CD4-positive, alpha-beta memory T cell (primary cell): ENCODE measurements around the gene DNAJB9. TPM values are rescaled to one million over a fixed set of nuclear protein-coding genes. Genes with fewer than 3 reads are reported as not detected.
A peak's percentile ranks its signal among the peaks of the same experiment; 100 is the strongest.
"Not testable (repeated sequence)": the region's sequence is repeated elsewhere in the genome, so short reads cannot be mapped to it uniquely, and the experiment has no call there.

Experiments used
- CTCF ChIA-PET: fragments of 350-600 bp; sonication (Branson Sonifier 250); formaldehyde crosslinking; loops from one replicate; lab custom pipeline; 2021; ENCODE audit warnings: inconsistent platforms; ENCODE audit not compliant: partially characterized antibody; lab: Charles Lee
- POLR2A ChIA-PET: fragments of 350-600 bp; sonication (Branson Sonifier 250); formaldehyde crosslinking; loops from one replicate; lab custom pipeline; 2021; ENCODE audit not compliant: partially characterized antibody; lab: Charles Lee
- DNase-seq, 5 donors: peaks; one replicate each; pipeline versions ENCODE4 v3.0.0 to v3.0.0-alpha.2; 2020 to 2022; ENCODE audit warnings: mixed read lengths in 1 of 5
- H3K27ac ChIP-seq: one replicate; pipeline ENCODE4 v1.7.0; 2013; ENCODE audit warnings: low read depth, low read length
- H3K27me3 ChIP-seq: 2 replicates; pipeline ENCODE4 v1.7.0; 2013; ENCODE audit warnings: mild to moderate bottlenecking, low read length, moderate library complexity; ENCODE audit not compliant: insufficient read depth
- H3K36me3 ChIP-seq: 2 replicates; pipeline ENCODE4 v1.7.0; 2013; ENCODE audit warnings: mild to moderate bottlenecking, low read length, moderate library complexity; ENCODE audit not compliant: insufficient read depth
- H3K4me1 ChIP-seq: 2 replicates; pipeline ENCODE4 v1.7.0; 2013; ENCODE audit warnings: mild to moderate bottlenecking, low read length, moderate library complexity; ENCODE audit not compliant: insufficient read depth
- H3K4me3 ChIP-seq, 2 donors: one replicate each; pipeline ENCODE4 v1.7.0; 2013; ENCODE audit warnings: low read length in 2 of 2, mild to moderate bottlenecking in 1 of 2
- H3K9me3 ChIP-seq, 2 donors: one replicate each; pipeline ENCODE4 v1.7.0; 2013; ENCODE audit warnings: low read length in 2 of 2, control low read depth in 1 of 2; ENCODE audit not compliant: control insufficient read depth in 1 of 2
- H3K27ac Mint-ChIP-seq, 7 donors: one replicate each; pipeline ENCODE4 v1.8.0; 2020 to 2021; ENCODE audit warnings: mixed read lengths in 7 of 7, mild to moderate bottlenecking in 6 of 7, inconsistent platforms in 3 of 7, moderate library complexity in 3 of 7
- H3K27me3 Mint-ChIP-seq, 2 donors: one replicate each; pipeline ENCODE4 v1.8.0; 2020 to 2021; ENCODE audit warnings: mixed read lengths in 2 of 2
- H3K36me3 Mint-ChIP-seq, 2 donors: one replicate each; pipeline ENCODE4 v1.8.0; 2020 to 2021; ENCODE audit warnings: mixed read lengths in 2 of 2, inconsistent platforms in 1 of 2, mild to moderate bottlenecking in 1 of 2
- H3K4me1 Mint-ChIP-seq, 4 donors: one replicate each; pipeline ENCODE4 v1.8.0; 2020 to 2021; ENCODE audit warnings: mixed read lengths in 4 of 4, mild to moderate bottlenecking in 1 of 4
- H3K4me3 Mint-ChIP-seq, 8 donors: one replicate each; pipeline ENCODE4 v1.8.0; 2020 to 2021; ENCODE audit warnings: mixed read lengths in 8 of 8, mild to moderate bottlenecking in 7 of 8, moderate library complexity in 6 of 8, inconsistent platforms in 3 of 8
- H3K9me3 Mint-ChIP-seq, 8 donors: one replicate each; pipeline ENCODE4 v1.8.0; 2020 to 2021; ENCODE audit warnings: mixed read lengths in 8 of 8, mild to moderate bottlenecking in 5 of 8, inconsistent platforms in 3 of 8, moderate library complexity in 1 of 8
- intact Hi-C: fragments of 100-400 bp; cut with micrococcal nuclease; formaldehyde crosslinking; loops from one replicate; pipeline ENCODE4 v1.15.1; 2023
- polyA plus RNA-seq, 2 donors: library from polyadenylated mRNA; unstranded; fragments of 300-500 nt; fragmentation: Illumina TruSeq; gene quantifications; one replicate each; pipeline ENCODE4 v1.2.3, GENCODE V29; 2021
- total RNA-seq, 2 experiments: library from RNA; stranded (reverse); gene quantifications; one replicate each; pipeline ENCODE4 v1.2.3, GENCODE V29; 2021

DNAJB9 gene
- total and polyA plus RNA-seq, 4 experiments from 2014 or later = 30.2 to 138 (median 46.4) TPM

DNA sequence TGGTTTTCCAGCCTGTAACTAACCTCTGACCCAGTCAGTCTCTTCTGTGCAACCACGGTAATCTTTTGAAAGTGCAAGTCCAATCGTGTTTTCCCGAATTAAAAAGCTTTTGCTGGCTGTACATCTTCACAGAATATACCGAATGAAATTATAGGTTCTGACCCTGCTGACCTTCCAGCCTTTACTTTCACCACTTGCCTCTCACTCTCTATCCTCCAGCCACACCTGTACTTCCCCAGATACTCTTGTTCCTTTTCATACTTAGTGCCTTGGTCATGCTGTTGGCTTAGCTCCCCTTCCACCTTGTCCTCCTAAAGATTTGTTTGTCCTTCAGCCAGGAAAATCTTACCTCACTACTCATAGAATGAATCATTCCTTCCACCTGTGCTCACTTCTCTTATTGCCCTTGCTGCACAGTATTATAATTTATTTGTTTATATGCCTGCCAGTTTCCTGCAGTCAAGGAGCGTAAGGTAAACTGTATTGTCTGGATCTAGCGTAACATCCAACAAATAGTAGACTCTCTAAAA, 41.4 kb upstream of the DNAJB9 start:
- intact Hi-C loops = no loop called here
- no peak for DNase-seq
- Histone ChIP-seq H3K4me1 (peaks cover 28% of the 10 kb centered on the region), H3K27ac (no peak overlapping the region), H3K4me3 (no peak overlapping the region), H3K27me3 (no peaks in the 10 kb centered on the region), H3K36me3 (no peaks in the 10 kb centered on the region), H3K9me3 (no peaks in the 10 kb centered on the region)
- CTCF ChIA-PET = no interaction called here
- Mint-ChIP-seq H3K27ac (peak overlapping the region in 5 of 7 donors; percentile 47 to 100 (median 67)), H3K4me1 (peaks cover 18 to 41% (median 21%) of the 10 kb centered on the region in 4 donors), H3K27me3 (peaks cover 0 to 2% of the 10 kb centered on the region in 2 donors), H3K36me3 (peaks cover 0 to 11% of the 10 kb centered on the region in 2 donors), H3K9me3 (no peaks in the 10 kb centered on the region), H3K4me3 (peak overlapping the region in 5 of 8 donors; percentile 5 to 61 (median 22))
- POLR2A ChIA-PET = interaction anchor here (6.3 kb wide), 1 partner anchor 42 kb away, joined by 138 read pairs; the partner anchor contains the start of genes DNAJB9 and THAP5

DNA sequence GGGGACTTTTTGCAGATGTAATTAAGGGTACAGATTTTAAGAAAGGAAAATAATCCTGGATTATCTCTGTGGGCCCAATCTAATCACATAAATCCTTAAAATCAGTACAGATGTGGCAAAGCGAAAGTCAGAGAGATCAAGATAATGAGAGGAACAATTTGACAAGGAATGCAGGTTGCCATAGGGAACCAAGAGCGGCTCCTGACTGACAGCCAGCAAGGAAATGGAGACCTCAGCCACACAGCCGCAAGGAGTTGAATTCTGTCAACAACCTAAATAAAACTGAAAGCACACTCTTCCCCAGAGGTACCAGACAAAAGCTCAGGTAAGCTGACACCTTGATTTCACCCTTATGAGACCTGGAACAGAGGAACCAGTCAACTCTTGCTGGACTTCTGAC, 40.3 kb upstream of the DNAJB9 start:
- no peak overlapping the region for H3K4me3 Mint-ChIP-seq
- Histone ChIP-seq H3K36me3 (no peaks in the 10 kb centered on the region), H3K27ac (no peak overlapping the region), H3K27me3 (no peaks in the 10 kb centered on the region), H3K4me3 (no peak overlapping the region), H3K4me1 (peaks cover 17% of the 10 kb centered on the region), H3K9me3 (no peaks in the 10 kb centered on the region)
- intact Hi-C loops = no loop called here
- H3K27ac Mint-ChIP-seq = no peak overlapping the region
- no peaks in the 10 kb centered on the region for H3K9me3 Mint-ChIP-seq
- POLR2A ChIA-PET = interaction anchor here (6.3 kb wide), 1 partner anchor 41 kb away, joined by 138 read pairs; the partner anchor contains the start of genes DNAJB9 and THAP5
- CTCF ChIA-PET = no interaction called here
- peaks cover 0 to 11% of the 10 kb centered on the region in 2 donors for H3K36me3 Mint-ChIP-seq
- H3K4me1 Mint-ChIP-seq = peaks cover 8 to 30% (median 11%) of the 10 kb centered on the region in 4 donors
- no peak for DNase-seq
- peaks cover 0 to 2% of the 10 kb centered on the region in 2 donors for H3K27me3 Mint-ChIP-seq

GRCh38 chr7:108533712-108534111, 36.0 kb upstream of the DNAJB9 start:
- no peaks in the 10 kb centered on the region for H3K27me3 ChIP-seq
- no peaks in the 10 kb centered on the region for H3K36me3 ChIP-seq
- H3K4me1 ChIP-seq = no peaks in the 10 kb centered on the region
- no peak overlapping the region for H3K4me3 ChIP-seq
- no peak overlapping the region for H3K27ac ChIP-seq
- H3K9me3 ChIP-seq = no peaks in the 10 kb centered on the region
- no peak for DNase-seq
- H3K27me3 Mint-ChIP-seq = peaks cover 0 to 8% of the 10 kb centered on the region in 2 donors
- intact Hi-C loops = no loop called here
- ChIA-PET CTCF (interaction anchor here (1.1 kb wide), 1 partner anchor 30 kb away, joined by 3 read pairs; no protein-coding TSS in a partner anchor), POLR2A (no interaction called here)
- H3K4me3 Mint-ChIP-seq = no peak overlapping the region
- H3K36me3 Mint-ChIP-seq = no peaks in the 10 kb centered on the region
- H3K27ac Mint-ChIP-seq = no peak overlapping the region
- H3K9me3 Mint-ChIP-seq = no peaks in the 10 kb centered on the region
- H3K4me1 Mint-ChIP-seq = no peaks in the 10 kb centered on the region

DNA sequence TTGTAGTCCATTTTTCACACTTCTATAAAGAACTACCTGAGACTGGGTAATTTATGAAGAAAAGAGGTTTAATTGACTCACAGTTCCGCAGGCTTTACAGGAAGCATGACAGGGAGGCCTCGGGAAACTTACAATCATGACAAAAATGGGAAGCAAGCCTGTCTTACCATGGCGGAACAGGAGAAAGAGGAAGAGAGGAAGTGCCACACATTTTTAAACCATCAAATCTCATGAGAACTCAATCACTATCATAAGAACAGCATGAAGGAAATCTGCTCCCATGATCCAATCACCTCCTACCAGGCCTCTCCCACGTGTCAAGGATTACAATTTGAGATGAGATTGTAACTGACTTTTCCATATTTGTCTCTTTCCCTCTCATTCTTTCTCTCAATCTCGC, 34.4 kb upstream of the DNAJB9 start:
- CTCF ChIA-PET = no interaction called here

GRCh38 chr7:108535744-108536143, 33.9 kb upstream of the DNAJB9 start:
- ChIA-PET POLR2A (no interaction called here), CTCF (no interaction called here)
- Histone ChIP-seq H3K27ac (no peak overlapping the region), H3K9me3 (no peaks in the 10 kb centered on the region), H3K27me3 (no peaks in the 10 kb centered on the region), H3K36me3 (no peaks in the 10 kb centered on the region), H3K4me3 (no peak overlapping the region), H3K4me1 (no peaks in the 10 kb centered on the region)
- Mint-ChIP-seq H3K27ac (no peak overlapping the region), H3K4me3 (no peak overlapping the region), H3K36me3 (no peaks in the 10 kb centered on the region), H3K4me1 (no peaks in the 10 kb centered on the region), H3K27me3 (peaks cover 0 to 8% of the 10 kb centered on the region in 2 donors), H3K9me3 (no peaks in the 10 kb centered on the region)
- intact Hi-C loops = no loop called here
- no peak for DNase-seq

More for the DNA sequence above, 34.4 kb upstream of the DNAJB9 start:
- no peaks in the 10 kb centered on the region for H3K9me3 Mint-ChIP-seq
- no peak overlapping the region for H3K4me3 Mint-ChIP-seq
- H3K27me3 ChIP-seq = no peaks in the 10 kb centered on the region
- no peaks in the 10 kb centered on the region for H3K9me3 ChIP-seq
- H3K27ac ChIP-seq = no peak overlapping the region
- H3K4me1 ChIP-seq = no peaks in the 10 kb centered on the region
- H3K4me3 ChIP-seq = no peak overlapping the region
- no peaks in the 10 kb centered on the region for H3K4me1 Mint-ChIP-seq
- POLR2A ChIA-PET = no interaction called here
- H3K27ac Mint-ChIP-seq = no peak overlapping the region
- no peaks in the 10 kb centered on the region for H3K36me3 ChIP-seq
- intact Hi-C loops = no loop called here
- DNase-seq = no peak
- no peaks in the 10 kb centered on the region for H3K36me3 Mint-ChIP-seq
- peaks cover 0 to 8% of the 10 kb centered on the region in 2 donors for H3K27me3 Mint-ChIP-seq

DNA sequence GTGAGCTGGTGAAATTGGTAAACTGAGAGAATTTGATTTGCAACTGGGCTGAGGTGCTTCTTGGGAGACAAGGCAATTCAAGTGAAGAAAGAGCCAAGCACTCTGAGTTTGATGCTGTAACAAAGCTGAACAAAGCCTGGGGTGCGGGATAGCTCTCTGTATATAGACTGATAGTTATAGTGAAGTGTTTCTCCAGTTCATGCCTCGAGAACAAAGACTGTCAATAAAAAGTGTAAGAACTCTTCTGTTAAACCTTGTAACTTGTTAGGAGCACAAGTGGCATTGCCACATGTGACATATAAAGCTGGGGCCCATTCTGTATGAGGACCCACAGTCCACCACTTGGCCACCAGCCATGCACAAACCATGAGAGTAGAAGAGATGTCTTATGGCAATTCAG, 32.4 kb upstream of the DNAJB9 start:
- Mint-ChIP-seq H3K27ac (no peak overlapping the region), H3K9me3 (no peaks in the 10 kb centered on the region), H3K36me3 (no peaks in the 10 kb centered on the region), H3K4me1 (no peaks in the 10 kb centered on the region), H3K27me3 (peaks cover 0 to 8% of the 10 kb centered on the region in 2 donors), H3K4me3 (no peak overlapping the region)
- Histone ChIP-seq H3K36me3 (no peaks in the 10 kb centered on the region), H3K27me3 (no peaks in the 10 kb centered on the region), H3K4me1 (no peaks in the 10 kb centered on the region), H3K4me3 (no peak overlapping the region), H3K27ac (no peak overlapping the region), H3K9me3 (no peaks in the 10 kb centered on the region)
- no peak for DNase-seq
- POLR2A ChIA-PET = no interaction called here
- CTCF ChIA-PET = no interaction called here
- intact Hi-C loops = no loop called here

- H3K4me3 ChIP-seq, H3K27me3 Mint-ChIP-seq, DNase-seq, H3K4me3 Mint-ChIP-seq, H3K9me3 ChIP-seq, H3K27ac Mint-ChIP-seq, H3K27me3 ChIP-seq, H3K36me3 Mint-ChIP-seq, H3K4me1 Mint-ChIP-seq, intact Hi-C loops, H3K36me3 ChIP-seq, H3K9me3 Mint-ChIP-seq, H3K27ac ChIP-seq, H3K4me1 ChIP-seq: not testable (repeated sequence)
- CTCF ChIA-PET = interaction anchor here (0.7 kb wide), 1 partner anchor 11 kb away, joined by 4 read pairs; no protein-coding TSS in a partner anchor
- POLR2A ChIA-PET = interaction anchor here (0.7 kb wide), 1 partner anchor 31 kb away, joined by 3 read pairs; no protein-coding TSS in a partner anchor
Measured at GRCh38 chr7:108538236-108538635, 31.4 kb upstream of the DNAJB9 start.
